NCI-H1436 treated with DMSO at 0.1 percent for 48 hours (cell line): ENCODE measurements around the gene SMARCD2.
A peak's percentile ranks its signal among the peaks of the same experiment; 100 is the strongest.

Experiments
- DNase-seq: peaks from one replicate; lab custom pipeline; 2025; lab: John Stamatoyannopoulos, UW

The SMARCD2 gene

GRCh38 chr17:63832014-63832413 lies 10.5 kb downstream of the SMARCD2 start:
- DNase-seq, result no peak

DNA sequence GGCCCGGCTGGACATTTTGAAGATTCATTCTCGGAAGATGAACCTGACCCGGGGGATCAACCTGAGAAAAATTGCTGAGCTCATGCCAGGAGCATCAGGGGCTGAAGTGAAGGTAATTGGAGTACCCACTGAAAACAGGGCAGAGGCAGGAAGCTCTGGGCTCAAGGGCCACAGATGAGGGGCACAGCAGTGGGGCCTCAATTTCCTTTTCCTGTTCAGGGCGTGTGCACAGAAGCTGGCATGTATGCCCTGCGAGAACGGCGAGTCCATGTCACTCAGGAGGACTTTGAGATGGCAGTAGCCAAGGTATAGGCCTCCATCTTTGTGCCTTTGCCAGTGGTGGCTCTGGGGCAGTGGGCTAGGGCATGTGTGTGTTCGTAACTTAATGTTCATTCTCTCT lies 11.0 kb downstream of the SMARCD2 start:
- DNase-seq, result no peak

DNA sequence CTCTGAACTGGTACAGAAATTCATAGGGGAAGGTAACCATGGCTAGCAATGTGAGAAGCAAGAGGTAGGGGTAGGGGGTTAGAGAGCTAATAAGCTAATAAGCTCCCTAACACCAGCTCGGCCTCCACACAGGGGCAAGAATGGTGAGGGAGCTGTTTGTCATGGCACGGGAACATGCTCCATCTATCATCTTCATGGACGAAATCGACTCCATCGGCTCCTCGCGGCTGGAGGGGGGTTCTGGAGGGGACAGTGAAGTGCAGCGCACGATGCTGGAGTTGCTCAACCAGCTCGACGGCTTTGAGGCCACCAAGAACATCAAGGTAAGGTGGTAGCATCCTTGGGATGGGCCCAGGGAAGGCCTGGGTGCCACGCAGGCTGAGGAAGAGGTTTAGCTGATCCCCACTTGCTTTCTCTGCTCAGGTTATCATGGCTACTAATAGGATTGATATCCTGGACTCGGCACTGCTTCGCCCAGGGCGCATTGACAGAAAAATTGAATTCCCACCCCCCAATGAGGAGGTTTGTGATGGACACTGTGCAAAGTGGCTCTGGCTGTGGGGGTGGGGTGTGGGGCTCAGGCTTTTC lies 11.5 kb downstream of the SMARCD2 start:
- DNase-seq, result no peak

- DNase-seq, result no peak
These were observed 12.2 kb downstream of the SMARCD2 start for GRCh38 chr17:63830278-63830677.

DNA sequence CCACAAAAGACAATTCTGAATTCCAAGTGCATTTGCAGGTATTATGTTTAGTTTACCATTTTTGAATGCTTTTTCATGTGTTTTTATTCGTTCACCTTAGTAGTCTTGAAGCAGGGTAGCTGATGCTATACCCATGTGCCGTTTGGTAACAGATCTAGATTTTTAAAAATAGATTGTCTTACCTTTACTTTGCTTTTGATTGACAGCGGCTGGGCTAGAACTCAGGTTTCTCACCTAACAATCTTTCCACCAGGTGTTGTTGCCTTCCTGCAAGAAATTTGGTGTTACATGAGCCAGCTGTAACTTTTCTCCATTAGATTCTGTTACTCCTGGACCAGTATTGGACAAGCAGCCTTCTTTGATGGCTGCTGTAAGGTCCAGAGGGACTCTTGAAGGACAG lies 13.5 kb downstream of the SMARCD2 start:
- no peak for DNase-seq

DNA sequence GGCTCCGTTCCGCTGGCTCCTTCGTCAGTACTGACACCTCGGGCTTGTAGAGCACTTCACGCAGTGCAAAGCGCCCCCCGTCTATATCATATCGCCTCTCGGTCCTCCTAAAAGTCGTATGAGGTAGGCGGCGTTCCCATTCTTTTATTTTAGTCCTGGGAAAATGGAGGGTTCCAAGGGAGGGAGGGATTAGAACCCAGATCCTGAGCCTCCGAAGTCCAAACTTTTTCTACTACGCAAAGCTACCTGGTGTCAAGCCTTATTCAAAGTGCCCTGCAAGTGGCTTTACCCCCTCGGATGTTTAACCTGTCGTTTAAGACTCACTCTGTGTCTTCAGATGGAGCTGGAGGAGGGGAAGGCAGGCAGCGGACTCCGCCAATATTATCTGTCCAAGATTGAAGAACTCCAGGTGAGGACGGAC lies 14.7 kb downstream of the SMARCD2 start:
- DNase-seq, result no peak

- peak; percentile 88 for DNase-seq
These were observed 15.3 kb downstream of the SMARCD2 start, which contains the start of the genes FTSJ3 and PSMC5 for GRCh38 chr17:63827002-63827800. FTSJ3 (minus strand) TSS chr17:63827663; CDS start chr17:63826902, 761 bp downstream. PSMC5 (plus strand) TSS chr17:63827431; CDS start chr17:63827491, 60 bp downstream.

DNA sequence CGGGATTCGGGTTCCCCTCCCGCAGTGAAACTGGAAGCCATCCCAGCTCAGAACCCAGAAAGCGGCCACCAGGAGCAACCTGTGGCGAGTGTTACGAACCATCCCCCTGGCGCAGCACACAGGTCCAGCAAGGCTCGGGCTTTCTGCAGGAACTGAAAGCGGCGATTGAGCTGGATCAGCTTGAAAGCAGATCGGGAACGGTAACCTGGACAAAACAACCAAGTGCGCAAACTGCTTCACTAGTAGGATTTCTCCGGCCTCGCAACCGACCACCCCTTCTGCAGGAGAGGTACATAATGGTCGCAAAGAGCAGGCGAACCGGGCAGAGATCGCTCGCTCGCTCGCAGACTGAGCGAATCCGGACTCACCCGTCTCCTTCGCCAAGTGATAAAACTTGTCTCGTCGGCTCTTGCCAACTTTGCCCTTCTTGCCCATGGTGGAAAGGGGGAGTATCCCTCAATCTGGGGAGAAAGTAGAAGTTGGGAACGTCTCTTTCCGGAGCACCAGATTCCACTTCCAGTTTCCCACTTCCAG lies 15.9 kb downstream of the SMARCD2 start:
- DNase-seq, result no peak

DNA sequence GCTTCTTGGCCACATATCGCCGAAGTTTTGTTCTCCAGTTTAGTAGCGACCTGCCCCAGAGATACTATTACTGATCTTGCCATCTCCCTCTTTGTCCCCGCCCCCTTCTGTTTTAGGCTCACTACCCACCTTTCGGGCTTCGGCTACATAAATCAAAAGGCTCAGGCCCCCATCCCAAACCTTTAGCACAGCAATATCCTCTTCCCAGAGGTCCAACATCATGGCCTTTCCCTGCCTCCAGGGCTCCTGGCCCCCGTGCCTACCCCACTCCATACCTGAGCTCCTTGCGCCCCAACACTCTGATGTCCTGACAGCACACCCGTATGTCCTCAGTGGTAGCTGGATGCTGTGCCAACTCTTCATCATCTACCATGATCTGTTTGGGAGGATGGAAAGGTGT lies 18.1 kb downstream of the SMARCD2 start:
- no peak for DNase-seq

DNA sequence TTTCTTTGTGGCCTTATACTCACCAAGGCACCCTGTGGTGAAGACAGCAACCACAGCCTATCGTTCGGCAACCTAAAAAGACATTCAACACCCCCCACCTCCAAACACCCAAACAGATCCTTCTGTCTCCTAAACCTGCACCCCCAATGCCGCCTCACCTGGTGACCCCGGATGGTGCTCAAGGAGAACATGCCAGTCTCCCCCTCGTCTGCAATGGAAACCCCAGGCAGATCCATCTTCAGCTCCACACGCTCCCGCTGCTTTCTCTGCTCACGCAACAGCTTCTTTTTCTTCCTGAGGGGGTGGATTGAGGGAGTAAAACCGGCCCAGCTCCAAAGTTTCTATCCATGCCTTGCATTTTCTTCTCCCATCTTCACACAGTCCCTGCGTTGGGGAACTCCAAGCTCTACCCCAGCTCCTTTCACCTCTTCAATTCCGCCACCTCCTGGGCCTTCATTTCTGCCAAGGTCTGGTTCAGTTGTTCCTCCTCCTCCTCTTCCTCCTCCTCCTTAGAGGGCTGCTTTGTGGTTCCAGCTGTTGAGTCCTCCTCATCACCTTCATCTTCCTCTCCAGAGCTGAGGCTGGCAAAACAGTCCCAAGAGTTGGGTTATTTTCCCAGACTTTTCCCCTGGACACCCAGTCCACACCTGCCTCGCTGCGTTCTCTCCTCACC lies 18.7 kb downstream of the SMARCD2 start:
- DNase-seq, result no peak

DNA sequence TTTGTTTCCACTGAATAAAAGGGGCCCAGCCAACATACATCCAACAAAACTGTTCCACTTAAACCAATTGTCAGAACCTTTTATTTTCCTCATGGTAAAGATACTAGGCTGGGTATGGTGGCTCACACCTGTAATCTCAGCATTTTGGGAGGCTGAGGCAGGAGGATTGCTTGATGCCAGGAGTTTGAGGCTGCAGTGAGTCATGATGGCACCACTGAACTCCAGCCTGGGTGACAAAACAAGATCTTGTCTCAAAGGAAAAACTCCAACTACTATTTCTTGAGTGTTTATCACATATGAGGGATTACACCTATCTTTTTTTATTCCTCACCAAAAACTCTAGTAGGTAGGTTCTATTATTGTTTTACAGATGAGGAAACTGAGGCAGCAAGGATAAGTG lies 19.9 kb downstream of the SMARCD2 start:
- DNase-seq, result no peak

GRCh38 chr17:63821804-63822203 lies 20.7 kb downstream of the SMARCD2 start:
- DNase-seq, result no peak

GRCh38 chr17:63820963-63821561 lies 21.4 kb downstream of the SMARCD2 start:
- DNase-seq, result no peak

DNA sequence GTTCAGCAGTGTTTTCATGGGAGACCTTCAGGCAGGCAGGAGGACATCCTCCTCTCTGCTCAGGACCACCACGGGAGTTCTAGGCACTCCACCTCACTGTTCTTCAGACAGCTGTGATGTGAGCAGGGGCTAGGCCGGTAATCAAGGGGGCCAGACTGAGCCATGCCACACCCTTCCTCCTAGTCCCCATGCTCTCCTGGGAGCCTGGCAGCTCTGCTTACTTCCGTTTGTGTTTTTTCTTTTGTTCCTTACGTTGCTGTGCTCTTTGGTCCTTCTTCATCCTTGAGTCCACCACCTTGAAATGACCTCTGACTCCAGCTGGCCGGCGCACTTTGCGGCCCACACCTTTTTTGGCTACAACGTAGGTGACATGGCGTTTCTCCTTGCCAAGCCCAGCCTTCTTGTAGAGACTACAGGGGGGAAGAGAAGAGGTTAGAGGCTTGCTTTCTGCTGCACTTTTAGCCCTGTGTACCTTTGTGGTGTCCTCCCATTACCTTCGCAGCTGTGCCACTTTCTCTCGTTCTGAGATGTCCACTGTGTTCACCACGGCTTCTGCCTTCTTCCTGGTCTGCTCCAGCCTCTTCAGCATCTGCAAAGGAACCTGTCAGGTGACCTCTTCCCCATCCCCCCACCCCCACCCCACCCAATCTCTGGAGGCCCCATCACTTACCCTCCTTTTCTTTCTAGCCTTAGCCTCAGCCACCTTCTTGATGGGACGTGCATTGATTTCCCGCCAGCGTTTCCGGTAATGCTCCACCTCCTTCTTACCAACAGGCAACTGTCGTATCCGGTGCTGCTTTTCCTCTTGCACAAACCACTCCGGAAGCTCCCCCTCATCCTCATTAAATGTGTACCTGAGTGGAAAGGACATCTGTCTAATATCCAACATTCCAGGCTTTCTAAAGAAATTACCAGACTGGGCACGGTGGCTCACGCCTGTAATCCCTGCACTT lies 22.6 kb downstream of the SMARCD2 start:
- DNase-seq, result no peak

GRCh38 chr17:63819131-63819530 lies 23.4 kb downstream of the SMARCD2 start:
- no peak for DNase-seq

GRCh38 chr17:63817736-63818385 lies 24.6 kb downstream of the SMARCD2 start:
- DNase-seq, result no peak

DNA sequence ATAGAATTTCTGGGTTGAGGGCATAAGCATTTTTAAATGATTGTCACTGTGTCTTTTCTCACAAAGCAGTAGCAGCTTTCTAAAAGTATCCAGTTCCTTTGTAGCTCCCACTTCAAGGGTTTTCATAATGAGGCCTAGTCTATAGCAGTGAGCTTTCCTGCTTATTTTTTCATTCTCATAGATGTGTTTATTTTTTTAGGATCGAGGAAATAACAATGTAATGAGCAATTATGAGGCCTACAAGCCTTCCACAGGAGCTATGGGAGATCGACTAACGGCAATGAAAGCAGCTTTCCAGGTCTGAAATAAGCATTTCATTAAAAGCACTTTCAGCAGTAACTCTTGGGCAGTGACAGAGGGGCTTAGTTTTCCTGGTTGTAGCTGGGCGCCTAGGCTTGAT lies 25.8 kb downstream of the SMARCD2 start:
- DNase-seq, result no peak

DNA sequence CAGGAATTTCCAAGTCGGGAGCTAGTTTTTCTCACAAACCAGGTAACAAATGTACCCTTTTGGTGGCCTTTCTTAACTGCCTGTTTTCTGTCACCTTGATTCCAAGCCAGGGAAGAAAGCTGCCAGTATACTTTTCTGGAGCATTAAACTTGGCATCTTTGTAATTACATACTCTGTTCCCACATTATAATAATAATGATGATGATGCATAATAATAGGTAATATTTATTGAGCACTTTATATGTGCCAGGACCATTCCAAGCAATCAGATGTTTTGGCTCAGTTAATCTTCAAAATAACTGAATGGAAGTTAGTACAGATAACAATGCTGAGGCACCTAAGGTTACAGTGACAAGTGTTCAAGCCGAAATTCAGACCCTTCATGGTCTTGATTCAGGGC lies 26.4 kb downstream of the SMARCD2 start:
- no peak for DNase-seq

GRCh38 chr17:63809970-63810369 lies 32.5 kb downstream of the SMARCD2 start:
- no peak for DNase-seq

DNA sequence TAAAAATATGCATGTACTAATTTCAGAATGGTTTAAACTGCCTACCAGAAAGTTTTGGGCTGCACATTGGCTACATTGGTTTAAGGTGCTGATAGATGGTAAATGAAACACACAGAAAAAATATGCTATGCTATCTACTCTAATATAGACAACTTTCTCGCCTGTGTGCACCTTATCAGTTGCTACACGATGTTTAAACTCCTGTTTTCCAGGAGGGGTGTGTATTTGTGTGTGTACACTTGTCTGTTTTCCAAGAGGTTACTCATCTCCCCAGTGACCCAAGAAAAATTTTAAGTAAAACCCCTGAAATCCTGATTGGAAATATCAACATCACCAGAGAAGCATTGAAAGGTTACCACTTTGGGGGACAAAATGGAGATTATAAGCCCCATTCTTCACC lies 36.9 kb downstream of the SMARCD2 start:
- DNase-seq, result no peak

DNA sequence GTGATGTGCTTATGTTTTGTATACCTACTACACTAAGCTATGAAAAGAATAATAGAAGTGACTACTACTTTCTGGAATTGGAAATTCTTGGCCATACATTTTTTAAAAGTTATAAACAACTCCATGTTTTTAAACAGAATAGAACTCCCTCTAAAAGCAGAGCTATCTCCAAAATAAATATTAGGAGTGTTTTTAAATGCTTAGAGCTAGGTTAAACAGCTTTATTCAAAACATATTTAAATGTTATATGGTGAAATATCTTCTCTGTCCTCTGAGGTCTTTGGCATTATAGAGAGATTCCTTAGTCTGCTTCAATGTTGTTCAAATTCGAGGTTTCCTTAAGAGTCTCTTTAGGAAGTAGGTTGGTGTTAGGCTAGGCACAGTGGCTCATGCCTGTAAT lies 38.2 kb downstream of the SMARCD2 start:
- DNase-seq, result no peak
